ENCODE data around the gene AGBL4.

AGBL4 gene

DNA sequence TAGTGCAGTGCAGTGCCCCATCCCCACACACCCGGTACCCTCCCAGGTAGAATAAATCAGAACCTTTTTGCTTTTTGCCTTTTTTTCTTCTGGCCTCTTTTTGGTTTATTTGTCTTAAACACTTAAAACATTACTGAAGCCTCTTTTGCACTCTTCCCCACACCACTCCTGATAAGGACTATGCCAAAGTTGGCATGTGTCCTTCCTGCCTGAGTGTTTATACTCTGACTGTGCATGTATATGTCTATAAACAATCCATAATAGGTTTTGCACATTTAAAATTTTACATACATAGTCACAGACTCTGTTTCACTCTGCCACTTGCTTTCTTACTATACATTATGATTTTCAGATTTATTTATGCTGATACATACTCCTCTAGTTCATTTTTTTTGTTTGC is 1306.7 kb downstream of the AGBL4 start:
- TF ChIP-seq, protein P1, sequence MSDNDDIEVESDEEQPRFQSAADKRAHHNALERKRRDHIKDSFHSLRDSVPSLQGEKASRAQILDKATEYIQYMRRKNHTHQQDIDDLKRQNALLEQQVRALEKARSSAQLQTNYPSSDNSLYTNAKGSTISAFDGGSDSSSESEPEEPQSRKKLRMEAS (IDR thresholded peaks at IDR 0.05), result no peak
- TF ChIP-seq CEBPB (IDR thresholded peaks at IDR 0.05) (no peak), YY1 (IDR thresholded peaks at IDR 0.05; ENCODE audit: low read depth) (no peak), TEAD4 (IDR thresholded peaks at IDR 0.05) (no peak), RAD21 (IDR thresholded peaks at IDR 0.05; ENCODE audit: low read depth) (no peak), NFIC (IDR thresholded peaks at IDR 0.05) (no peak), TAF1 (IDR thresholded peaks at IDR 0.05; ENCODE audit: low read depth) (no peak), EGR1 (IDR thresholded peaks at IDR 0.05) (no peak)
- TF ChIP-seq, protein P2, sequence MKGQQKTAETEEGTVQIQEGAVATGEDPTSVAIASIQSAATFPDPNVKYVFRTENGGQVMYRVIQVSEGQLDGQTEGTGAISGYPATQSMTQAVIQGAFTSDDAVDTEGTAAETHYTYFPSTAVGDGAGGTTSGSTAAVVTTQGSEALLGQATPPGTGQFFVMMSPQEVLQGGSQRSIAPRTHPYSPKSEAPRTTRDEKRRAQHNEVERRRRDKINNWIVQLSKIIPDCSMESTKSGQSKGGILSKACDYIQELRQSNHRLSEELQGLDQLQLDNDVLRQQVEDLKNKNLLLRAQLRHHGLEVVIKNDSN (IDR thresholded peaks at IDR 0.05), result no peak
- TF ChIP-seq, protein P3, sequence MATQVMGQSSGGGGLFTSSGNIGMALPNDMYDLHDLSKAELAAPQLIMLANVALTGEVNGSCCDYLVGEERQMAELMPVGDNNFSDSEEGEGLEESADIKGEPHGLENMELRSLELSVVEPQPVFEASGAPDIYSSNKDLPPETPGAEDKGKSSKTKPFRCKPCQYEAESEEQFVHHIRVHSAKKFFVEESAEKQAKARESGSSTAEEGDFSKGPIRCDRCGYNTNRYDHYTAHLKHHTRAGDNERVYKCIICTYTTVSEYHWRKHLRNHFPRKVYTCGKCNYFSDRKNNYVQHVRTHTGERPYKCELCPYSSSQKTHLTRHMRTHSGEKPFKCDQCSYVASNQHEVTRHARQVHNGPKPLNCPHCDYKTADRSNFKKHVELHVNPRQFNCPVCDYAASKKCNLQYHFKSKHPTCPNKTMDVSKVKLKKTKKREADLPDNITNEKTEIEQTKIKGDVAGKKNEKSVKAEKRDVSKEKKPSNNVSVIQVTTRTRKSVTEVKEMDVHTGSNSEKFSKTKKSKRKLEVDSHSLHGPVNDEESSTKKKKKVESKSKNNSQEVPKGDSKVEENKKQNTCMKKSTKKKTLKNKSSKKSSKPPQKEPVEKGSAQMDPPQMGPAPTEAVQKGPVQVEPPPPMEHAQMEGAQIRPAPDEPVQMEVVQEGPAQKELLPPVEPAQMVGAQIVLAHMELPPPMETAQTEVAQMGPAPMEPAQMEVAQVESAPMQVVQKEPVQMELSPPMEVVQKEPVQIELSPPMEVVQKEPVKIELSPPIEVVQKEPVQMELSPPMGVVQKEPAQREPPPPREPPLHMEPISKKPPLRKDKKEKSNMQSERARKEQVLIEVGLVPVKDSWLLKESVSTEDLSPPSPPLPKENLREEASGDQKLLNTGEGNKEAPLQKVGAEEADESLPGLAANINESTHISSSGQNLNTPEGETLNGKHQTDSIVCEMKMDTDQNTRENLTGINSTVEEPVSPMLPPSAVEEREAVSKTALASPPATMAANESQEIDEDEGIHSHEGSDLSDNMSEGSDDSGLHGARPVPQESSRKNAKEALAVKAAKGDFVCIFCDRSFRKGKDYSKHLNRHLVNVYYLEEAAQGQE (IDR thresholded peaks at IDR 0.05; ENCODE audit: low read depth), result no peak

DNA sequence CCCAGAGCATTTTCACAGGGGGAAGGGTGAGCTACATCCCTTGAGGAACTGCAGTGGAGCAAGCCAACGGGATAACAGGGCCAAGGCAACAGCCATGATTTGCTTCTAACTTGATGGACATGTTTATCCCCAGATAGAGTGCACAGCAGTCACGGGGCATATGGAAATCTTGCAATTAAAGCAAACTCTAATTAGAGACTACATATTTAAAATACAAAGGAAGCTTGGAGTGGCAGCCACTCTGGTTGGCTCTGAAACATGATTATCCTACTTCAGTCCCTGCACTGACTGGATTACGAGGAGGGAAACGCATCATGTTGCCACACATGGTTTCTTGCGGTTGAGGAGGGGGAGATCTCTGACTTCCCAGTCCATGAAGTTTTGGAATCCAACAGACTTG is 1307.8 kb downstream of the AGBL4 start:
- TF ChIP-seq FOXM1 (IDR thresholded peaks at IDR 0.05; ENCODE audit: borderline replicate concordance, low read depth), result no peak
- no peak for TF ChIP-seq CEBPB (IDR thresholded peaks at IDR 0.05)
- TF ChIP-seq CREB1 (IDR thresholded peaks at IDR 0.05; ENCODE audit: low read depth), result no peak

GRCh38 chr1:48710915-48711314 is 1312.8 kb downstream of the AGBL4 start:
- TF ChIP-seq, protein P2 (IDR thresholded peaks at IDR 0.05), result no peak
- no peak for TF ChIP-seq CREB1 (IDR thresholded peaks at IDR 0.05; ENCODE audit: low read depth)
- no peak for TF ChIP-seq TCF12 (IDR thresholded peaks at IDR 0.05; ENCODE audit: low read depth)
- TF ChIP-seq FOXM1 (IDR thresholded peaks at IDR 0.05; ENCODE audit: borderline replicate concordance, low read depth), result no peak
- TF ChIP-seq CEBPB (IDR thresholded peaks at IDR 0.05), result no peak
- TF ChIP-seq, protein P1 (IDR thresholded peaks at IDR 0.05), result no peak
- TF ChIP-seq TEAD4 (IDR thresholded peaks at IDR 0.05), result no peak
- no peak for TF ChIP-seq YY1 (IDR thresholded peaks at IDR 0.05; ENCODE audit: low read depth)
- no peak for TF ChIP-seq RAD21 (IDR thresholded peaks at IDR 0.05; ENCODE audit: low read depth)
- TF ChIP-seq, protein P3 (IDR thresholded peaks at IDR 0.05; ENCODE audit: low read depth), result no peak
- TF ChIP-seq TAF1 (IDR thresholded peaks at IDR 0.05; ENCODE audit: low read depth), result no peak
- TF ChIP-seq EP300 (IDR thresholded peaks at IDR 0.05; ENCODE audit: borderline replicate concordance), result no peak
- no peak for TF ChIP-seq EGR1 (IDR thresholded peaks at IDR 0.05)
- no peak for TF ChIP-seq NFIC (IDR thresholded peaks at IDR 0.05)
- TF ChIP-seq ZBTB7A (IDR thresholded peaks at IDR 0.05; ENCODE audit: low read depth), result no peak

GRCh38 chr1:48710318-48710717 is 1313.4 kb downstream of the AGBL4 start:
- TF ChIP-seq NFIC (IDR thresholded peaks at IDR 0.05), result no peak
- TF ChIP-seq TAF1 (IDR thresholded peaks at IDR 0.05; ENCODE audit: low read depth), result no peak
- TF ChIP-seq, protein P1 (IDR thresholded peaks at IDR 0.05), result no peak
- TF ChIP-seq CEBPB (IDR thresholded peaks at IDR 0.05), result no peak
- TF ChIP-seq, protein P3 (IDR thresholded peaks at IDR 0.05; ENCODE audit: low read depth), result no peak
- TF ChIP-seq FOXM1 (IDR thresholded peaks at IDR 0.05; ENCODE audit: borderline replicate concordance, low read depth), result no peak
- TF ChIP-seq CREB1 (IDR thresholded peaks at IDR 0.05; ENCODE audit: low read depth), result no peak
- TF ChIP-seq RAD21 (IDR thresholded peaks at IDR 0.05; ENCODE audit: low read depth), result no peak
- no peak for TF ChIP-seq ZBTB7A (IDR thresholded peaks at IDR 0.05; ENCODE audit: low read depth)
- TF ChIP-seq, protein P2 (IDR thresholded peaks at IDR 0.05), result no peak
- no peak for TF ChIP-seq TEAD4 (IDR thresholded peaks at IDR 0.05)

Measured in Ishikawa (cell line).